ENCODE results near the gene KLF9.

DNA sequence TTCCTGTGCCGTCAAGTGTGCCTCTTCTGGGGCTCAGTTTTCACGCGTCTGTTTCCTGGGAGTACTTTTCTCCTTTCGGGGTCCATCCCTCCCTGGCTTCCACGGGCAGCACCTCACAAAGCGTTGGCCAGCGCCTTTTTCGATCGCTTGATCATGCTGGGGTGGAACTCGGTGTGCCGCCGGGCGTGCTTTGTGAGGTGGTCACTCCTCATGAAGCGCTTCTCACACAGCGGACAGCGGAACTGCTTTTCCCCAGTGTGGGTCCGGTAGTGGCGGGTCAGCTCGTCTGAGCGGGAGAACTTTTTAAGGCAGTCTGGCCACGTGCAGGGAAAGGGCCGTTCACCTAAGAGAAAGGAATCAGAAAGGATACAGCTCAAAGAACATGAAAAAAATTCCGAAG lies 26.8 kb downstream of the KLF9 start:
- TF ChIP-seq, protein P1, sequence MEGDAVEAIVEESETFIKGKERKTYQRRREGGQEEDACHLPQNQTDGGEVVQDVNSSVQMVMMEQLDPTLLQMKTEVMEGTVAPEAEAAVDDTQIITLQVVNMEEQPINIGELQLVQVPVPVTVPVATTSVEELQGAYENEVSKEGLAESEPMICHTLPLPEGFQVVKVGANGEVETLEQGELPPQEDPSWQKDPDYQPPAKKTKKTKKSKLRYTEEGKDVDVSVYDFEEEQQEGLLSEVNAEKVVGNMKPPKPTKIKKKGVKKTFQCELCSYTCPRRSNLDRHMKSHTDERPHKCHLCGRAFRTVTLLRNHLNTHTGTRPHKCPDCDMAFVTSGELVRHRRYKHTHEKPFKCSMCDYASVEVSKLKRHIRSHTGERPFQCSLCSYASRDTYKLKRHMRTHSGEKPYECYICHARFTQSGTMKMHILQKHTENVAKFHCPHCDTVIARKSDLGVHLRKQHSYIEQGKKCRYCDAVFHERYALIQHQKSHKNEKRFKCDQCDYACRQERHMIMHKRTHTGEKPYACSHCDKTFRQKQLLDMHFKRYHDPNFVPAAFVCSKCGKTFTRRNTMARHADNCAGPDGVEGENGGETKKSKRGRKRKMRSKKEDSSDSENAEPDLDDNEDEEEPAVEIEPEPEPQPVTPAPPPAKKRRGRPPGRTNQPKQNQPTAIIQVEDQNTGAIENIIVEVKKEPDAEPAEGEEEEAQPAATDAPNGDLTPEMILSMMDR (conservative IDR thresholded peaks at IDR 0.05 in 1 of 2, IDR thresholded peaks at IDR 0.05 in 1 of 2; ENCODE audit: extremely low read depth in 1 of 2, insufficient read depth in 1 of 2, low read depth in 1 of 2, low read length in 2 of 2), result no peak
- TF ChIP-seq EZH2 (IDR thresholded peaks at IDR 0.05; ENCODE audit: borderline replicate concordance, low read length), result no peak
